ENCODE results near the gene SLC5A5. TPM values are rescaled to one million over a fixed set of nuclear protein-coding genes. Genes with fewer than 3 reads are reported as not detected.

SLC5A5 gene
- under 1 TPM in 3 of 4 donors, not detected in 1; 0.04 to 0.14 (median 0.04) TPM for polyA plus RNA-seq (ENCODE audit: insufficient read length in 4 of 4)

GRCh38 chr19:17871878-17872250 is at the start of gene SLC5A5:
Gene SLC5A5 (plus strand): TSS chr19:17871945. CDS start chr19:17872320, 375 bp downstream.
- no peak for DNase-seq (ENCODE audit: low read depth in 4 of 4, low spot score in 2 of 4)

GRCh38 chr19:17824339-17824738 is 47.4 kb upstream of the SLC5A5 start:
- no peak for DNase-seq (ENCODE audit: low read depth in 4 of 4, low spot score in 2 of 4)

- DNase-seq (ENCODE audit: low read depth in 4 of 4, low spot score in 2 of 4), result no peak
Observed at GRCh38 chr19:17826508-17827056, 45.2 kb upstream of the SLC5A5 start.

DNA sequence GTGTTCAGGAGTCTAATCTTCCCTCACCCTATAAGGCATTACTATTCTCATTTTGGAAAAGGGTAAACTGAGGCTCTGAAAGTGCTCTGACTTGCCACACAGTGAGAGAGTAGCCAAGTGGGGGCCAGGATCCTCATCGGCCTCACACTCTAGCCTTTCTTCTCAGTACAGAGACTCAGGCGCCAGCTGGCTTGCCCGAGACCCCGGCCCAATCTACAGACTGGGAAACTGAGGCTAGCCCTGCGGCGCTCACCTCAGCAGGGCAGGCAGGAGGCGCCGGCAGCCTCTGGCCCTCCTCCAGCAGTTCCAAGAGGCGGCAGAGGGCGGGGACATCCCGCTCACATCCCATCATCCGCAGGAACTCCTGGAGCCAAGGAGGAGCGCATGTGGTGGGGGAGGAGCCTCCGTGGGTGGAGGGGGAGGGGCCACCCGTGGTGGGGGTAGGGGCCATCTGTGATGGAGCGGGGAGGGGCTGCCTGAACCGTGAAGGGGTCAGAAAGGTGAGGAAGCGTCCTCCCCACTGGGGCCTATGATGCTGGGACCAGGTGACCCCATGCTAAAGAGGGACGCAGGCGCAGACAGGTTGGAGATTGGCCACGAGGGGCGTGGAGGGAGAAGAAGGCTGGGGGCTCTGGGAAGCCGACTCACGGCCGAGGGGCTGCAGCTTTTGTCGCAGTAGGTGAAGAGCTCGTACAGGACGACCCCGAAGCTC is 41.7 kb upstream of the SLC5A5 start:
- no peak for DNase-seq (ENCODE audit: low read depth in 4 of 4, low spot score in 2 of 4)

GRCh38 chr19:17830567-17831418 is 41.0 kb upstream of the SLC5A5 start:
- peak in 2 of 4 donors; percentile 19 to 34 for DNase-seq (ENCODE audit: low read depth in 4 of 4, low spot score in 2 of 4)

- DNase-seq (ENCODE audit: low read depth in 4 of 4, low spot score in 2 of 4), result no peak
Observed at GRCh38 chr19:17831419-17831888, 40.3 kb upstream of the SLC5A5 start.

DNA sequence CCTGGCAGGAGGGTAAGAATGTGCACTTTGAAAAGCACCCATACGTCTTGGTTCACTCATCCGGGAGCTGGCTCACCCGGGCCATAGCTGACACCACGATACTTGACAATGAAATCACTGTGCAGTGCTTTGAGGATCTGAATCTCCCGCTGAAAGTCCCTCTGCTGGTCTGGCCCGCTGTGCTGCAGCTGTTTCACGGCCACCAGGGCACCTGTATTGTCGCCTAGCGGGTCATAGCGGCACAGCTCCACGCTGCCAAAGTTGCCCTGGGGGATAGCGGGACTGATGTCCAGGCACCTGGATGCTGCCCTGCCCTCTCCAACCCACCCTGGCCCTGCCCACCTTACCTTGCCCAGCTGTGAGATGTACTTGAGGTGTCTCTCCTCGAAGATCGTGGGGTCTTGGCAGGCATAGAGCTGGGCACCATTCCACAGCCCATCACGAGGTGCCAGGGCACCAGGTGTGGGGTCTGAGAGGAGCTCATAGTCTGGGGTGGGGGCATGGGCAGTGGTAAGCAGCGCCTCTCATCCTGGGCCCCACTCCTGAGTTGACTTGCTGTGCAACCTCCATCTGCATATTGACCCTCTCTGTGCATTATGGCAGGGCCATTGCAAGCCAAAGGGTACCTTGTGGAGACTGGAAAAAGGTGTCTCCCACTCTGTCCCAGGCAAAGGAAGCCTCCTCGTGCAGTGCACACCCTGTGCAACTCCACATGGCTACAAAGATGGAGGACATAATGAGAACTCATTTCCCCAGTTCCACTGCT is 39.1 kb upstream of the SLC5A5 start:
- no peak for DNase-seq (ENCODE audit: low read depth in 4 of 4, low spot score in 2 of 4)

- no peak for DNase-seq (ENCODE audit: low read depth in 4 of 4, low spot score in 2 of 4)
Observed at GRCh38 chr19:17834350-17835181, 37.2 kb upstream of the SLC5A5 start.

- no peak for DNase-seq (ENCODE audit: low read depth in 4 of 4, low spot score in 2 of 4)
Observed at GRCh38 chr19:17835182-17836006, 36.4 kb upstream of the SLC5A5 start.

DNA sequence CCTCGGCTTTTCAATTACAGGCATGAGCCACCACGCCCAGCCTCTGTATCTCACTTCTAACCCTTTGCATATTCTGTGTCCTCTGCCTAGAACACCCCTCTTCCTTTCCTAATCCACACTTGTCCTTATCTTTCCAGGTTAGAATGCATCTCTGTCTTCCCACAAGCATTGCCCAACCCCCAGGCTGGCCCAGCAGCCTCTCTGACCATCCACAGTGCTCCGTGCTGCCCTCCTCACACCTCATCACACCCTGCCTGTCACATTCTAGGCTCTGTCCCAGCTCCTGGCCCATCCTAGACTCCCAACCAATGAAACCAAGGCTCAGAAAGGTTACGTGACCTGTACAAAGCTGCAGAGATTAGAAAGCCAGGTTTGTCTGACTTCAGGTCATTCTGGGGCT is 35.2 kb upstream of the SLC5A5 start:
- no peak for DNase-seq (ENCODE audit: low read depth in 4 of 4, low spot score in 2 of 4)

- DNase-seq (ENCODE audit: low read depth in 4 of 4, low spot score in 2 of 4), result no peak
Observed at GRCh38 chr19:17837972-17838371, 33.8 kb upstream of the SLC5A5 start.

- no peak for DNase-seq (ENCODE audit: low read depth in 4 of 4, low spot score in 2 of 4)
Observed at GRCh38 chr19:17840019-17840418, 31.7 kb upstream of the SLC5A5 start.

DNA sequence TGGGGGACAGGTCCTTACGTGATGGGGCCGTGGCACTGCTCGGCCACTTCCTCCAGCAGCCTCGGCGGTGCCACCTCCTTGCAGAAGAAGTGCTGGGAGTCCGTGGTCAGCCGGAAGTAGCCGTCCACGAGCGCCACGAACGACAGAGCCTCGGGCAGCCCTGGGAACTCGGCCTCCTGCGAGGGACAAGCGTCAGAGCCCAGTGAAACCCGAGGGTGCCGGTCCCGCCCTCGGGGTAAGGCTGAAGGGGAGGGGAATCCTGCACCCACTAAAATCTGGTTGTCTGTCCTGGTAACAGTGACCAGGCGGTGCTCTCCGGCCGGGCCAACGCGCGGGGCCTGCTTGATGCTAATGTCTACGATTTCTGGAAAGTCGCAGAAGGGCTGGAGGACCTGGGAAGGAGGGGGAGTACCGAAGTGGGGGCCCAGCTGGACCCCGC is 30.4 kb upstream of the SLC5A5 start:
- no peak for DNase-seq (ENCODE audit: low read depth in 4 of 4, low spot score in 2 of 4)

- DNase-seq (ENCODE audit: low read depth in 4 of 4, low spot score in 2 of 4), result peak in 2 of 4 donors; percentile 50 to 79
Observed at GRCh38 chr19:17841810-17842662, 29.7 kb upstream of the SLC5A5 start.

GRCh38 chr19:17842663-17843291 is 29.0 kb upstream of the SLC5A5 start:
- no peak for DNase-seq (ENCODE audit: low read depth in 4 of 4, low spot score in 2 of 4)

- DNase-seq (ENCODE audit: low read depth in 4 of 4, low spot score in 2 of 4), result no peak
Observed at GRCh38 chr19:17843292-17843827, 28.4 kb upstream of the SLC5A5 start.

DNA sequence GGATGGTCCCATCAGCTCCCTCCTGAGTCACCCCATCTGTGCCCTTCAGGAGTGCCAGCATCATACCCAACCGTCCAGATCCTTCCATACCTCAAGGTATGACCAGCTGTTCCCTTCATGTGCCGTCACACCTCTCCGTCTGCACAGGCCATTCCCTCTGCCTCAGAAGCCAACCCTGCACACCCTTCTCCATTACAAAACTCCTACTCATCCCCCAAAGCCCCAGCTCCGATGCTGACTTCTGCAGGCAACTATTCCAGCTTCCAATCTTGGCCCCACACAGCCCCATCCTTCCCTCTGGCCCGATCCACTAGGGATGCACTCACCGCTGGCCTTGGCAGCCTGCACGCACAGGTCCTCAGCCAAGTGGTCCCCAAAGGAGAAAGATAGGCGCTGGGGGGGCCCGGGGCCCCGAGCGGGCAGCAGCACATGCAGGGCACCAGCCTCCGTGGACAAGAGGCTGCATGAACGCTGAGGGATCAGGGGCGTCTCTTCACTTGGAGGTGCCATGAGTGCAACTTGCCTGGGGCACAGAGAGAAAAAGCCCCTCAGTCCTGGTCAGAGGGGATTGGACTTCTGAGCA is 27.7 kb upstream of the SLC5A5 start:
- no peak for DNase-seq (ENCODE audit: low read depth in 4 of 4, low spot score in 2 of 4)
